Liver (tissue), 9 donors: Measurements from ENCODE around the gene MUC6. TPM values are rescaled to one million over a fixed set of nuclear protein-coding genes. Genes with fewer than 3 reads are reported as not detected.

ENCODE experiments used
- DNase-seq: peaks from one replicate; pipeline ENCODE4 v3.0.0-alpha.2; 2017; ENCODE audit warnings: low spot score
- H3K27ac ChIP-seq, 2 donors: one replicate each; pipeline ENCODE4 v1.7.0; 2013; ENCODE audit warnings: inconsistent platforms in 2 of 2, low read length in 2 of 2, control low read depth in 1 of 2, low read depth in 1 of 2, mild to moderate bottlenecking in 1 of 2
- H3K27me3 ChIP-seq, 4 donors: one replicate each; pipeline versions ENCODE4 v1.6.1 to v1.7.0; 2013; ENCODE audit warnings: low read length in 3 of 4, inconsistent platforms in 1 of 4, mild to moderate bottlenecking in 1 of 4, moderate library complexity in 1 of 4; ENCODE audit not compliant: control insufficient read depth in 4 of 4, insufficient read depth in 4 of 4
- H3K36me3 ChIP-seq, 4 donors: one replicate each; pipeline versions ENCODE4 v1.6.1 to v1.7.0; 2013; ENCODE audit warnings: low read length in 3 of 4, mild to moderate bottlenecking in 3 of 4, low read depth in 1 of 4, moderate library complexity in 1 of 4; ENCODE audit not compliant: control insufficient read depth in 4 of 4, insufficient read depth in 3 of 4
- H3K4me1 ChIP-seq, 4 donors: one replicate each; pipeline versions ENCODE4 v1.6.1 to v1.7.0; 2013; ENCODE audit warnings: low read length in 3 of 4, mild to moderate bottlenecking in 3 of 4, moderate library complexity in 1 of 4; ENCODE audit not compliant: control insufficient read depth in 4 of 4, insufficient read depth in 4 of 4
- H3K4me3 ChIP-seq, 3 donors: one replicate each; pipeline versions ENCODE4 v1.6.1 to v1.7.0; 2013; ENCODE audit warnings: low read length in 3 of 3, control low read depth in 1 of 3, low read depth in 1 of 3, mild to moderate bottlenecking in 1 of 3
- H3K9ac ChIP-seq, 2 donors: one replicate each; pipeline ENCODE4 v1.7.0; 2013; ENCODE audit warnings: low read length in 2 of 2, mild to moderate bottlenecking in 2 of 2, moderate library complexity in 2 of 2, control low read depth in 1 of 2, low read depth in 1 of 2
- H3K9me3 ChIP-seq, 4 donors: one replicate each; pipeline versions ENCODE4 v1.6.1 to v1.7.0; 2013; ENCODE audit warnings: low read length in 3 of 4; ENCODE audit not compliant: control insufficient read depth in 4 of 4
- CTCF ChIP-seq: fragments of 150-350 bp; IDR thresholded peaks from 2 replicates; pipeline ENCODE4 v1.5.1; 2017; ENCODE audit warnings: improper control_type of control experiment, low read depth, low read length; ENCODE audit not compliant: missing input control
- FOXA2 ChIP-seq: IDR thresholded peaks from 2 replicates; pipeline ENCODE4 v1.6.1; 2016; ENCODE audit warnings: antibody characterized with exemption
- GABPA ChIP-seq, 2 donors: IDR thresholded peaks in 1 of 2; conservative IDR thresholded peaks in 1 of 2; 2 replicates each; pipeline ENCODE4 v1.6.1; 2016; ENCODE audit warnings: antibody characterized with exemption in 2 of 2, mild to moderate bottlenecking in 1 of 2, moderate library complexity in 1 of 2
- HNF4A ChIP-seq, 2 donors: conservative IDR thresholded peaks; 2 replicates each; pipeline ENCODE4 v1.6.1; 2016; ENCODE audit warnings: antibody characterized with exemption in 2 of 2, mild to moderate bottlenecking in 2 of 2
- HNF4G ChIP-seq: IDR thresholded peaks from 2 replicates; pipeline ENCODE4 v1.6.1; 2016; ENCODE audit warnings: antibody characterized with exemption
- JUND ChIP-seq, 2 donors: IDR thresholded peaks; 2 replicates each; pipeline ENCODE4 v1.6.1; 2016; ENCODE audit warnings: antibody characterized with exemption in 2 of 2
- MAX ChIP-seq: IDR thresholded peaks from 2 replicates; pipeline ENCODE4 v1.6.1; 2016; ENCODE audit warnings: antibody characterized with exemption
- REST ChIP-seq: IDR thresholded peaks from 2 replicates; pipeline ENCODE4 v1.6.1; 2016; ENCODE audit warnings: antibody characterized with exemption, mild to moderate bottlenecking
- SP1 ChIP-seq: IDR thresholded peaks from 2 replicates; pipeline ENCODE4 v1.6.1; 2018; ENCODE audit warnings: antibody characterized with exemption, mild to moderate bottlenecking
- TAF1 ChIP-seq: conservative IDR thresholded peaks from 2 replicates; pipeline ENCODE4 v1.6.1; 2016; ENCODE audit warnings: antibody characterized with exemption, mild to moderate bottlenecking
- YY1 ChIP-seq: IDR thresholded peaks from 2 replicates; pipeline ENCODE4 v1.6.1; 2016; ENCODE audit warnings: antibody characterized with exemption, mild to moderate bottlenecking
- ZBTB33 ChIP-seq: IDR thresholded peaks from 2 replicates; pipeline ENCODE4 v1.6.1; 2016; ENCODE audit warnings: antibody characterized with exemption
- WGBS: extraction: QIAGEN DNeasy Blood & Tissue Kit; methylation state at CpG from one replicate; pipeline ENCODE4 v1.1.7; 2013; 5-methylcytosine and 5-hydroxymethylcytosine counted together
- polyA plus RNA-seq, 2 donors: library from polyadenylated mRNA; stranded (reverse) in 1 of 2; unstranded in 1 of 2; fragments of 200-250 nt in 1 of 2; fragments of >200 nt in 1 of 2; fragmentation: Nextera tagmentation in 1 of 2; extraction: Ambion mirVana in 1 of 2; gene quantifications; one replicate each; pipeline versions ENCODE4 v1.2.1 to v1.2.3, GENCODE V29; 2013 to 2015
- total RNA-seq, 2 donors: library from RNA; depleted of rRNA; stranded (reverse); fragments of >200 nt; gene quantifications; one replicate each; pipeline ENCODE4 v1.2.3, GENCODE V29; 2014
- donor health status: healthy.
- donor health status: healthy.
- donor health status: healthy.
- donor health status: healthy.
- donor health status: healthy.

The MUC6 gene
- total and polyA plus RNA-seq, 4 donors, result 0.05 to 0.54 (median 0.18) TPM

- no peaks in the 10 kb centered on the region for H3K9me3 ChIP-seq
- H3K9ac ChIP-seq, result no peak overlapping the region
- H3K27me3 ChIP-seq, result no peaks in the 10 kb centered on the region
- no peaks in the 10 kb centered on the region for H3K36me3 ChIP-seq
- no peak for TF ChIP-seq HNF4A (conservative IDR thresholded peaks at IDR 0.05)
- 78% methylated on average over 34 of the region's 34 CpGs for WGBS
- DNase-seq, result no peak
- H3K4me1 ChIP-seq, result no peaks in the 10 kb centered on the region
- no peak overlapping the region for H3K4me3 ChIP-seq
- no peak overlapping the region for H3K27ac ChIP-seq
Observed at GRCh38 chr11:1083621-1084551, 47.4 kb upstream of the MUC6 start.

- 76% methylated on average over 33 of the region's 33 CpGs for WGBS
- no peak for DNase-seq
- no peaks in the 10 kb centered on the region for H3K4me1 ChIP-seq
- no peak overlapping the region for H3K27ac ChIP-seq
- H3K9me3 ChIP-seq, result no peaks in the 10 kb centered on the region
- H3K9ac ChIP-seq, result no peak overlapping the region
- H3K36me3 ChIP-seq, result no peaks in the 10 kb centered on the region
- no peaks in the 10 kb centered on the region for H3K27me3 ChIP-seq
- TF ChIP-seq FOXA2, result no peak
- TF ChIP-seq YY1, result no peak
- no peak for TF ChIP-seq SP1
- no peak for TF ChIP-seq JUND (IDR thresholded peaks at IDR 0.05)
- H3K4me3 ChIP-seq, result no peak overlapping the region
Observed at GRCh38 chr11:1082728-1083620, 46.5 kb upstream of the MUC6 start.

GRCh38 chr11:1082346-1082727 lies 45.8 kb upstream of the MUC6 start:
- no peak overlapping the region for H3K9ac ChIP-seq
- no peaks in the 10 kb centered on the region for H3K9me3 ChIP-seq
- no peaks in the 10 kb centered on the region for H3K27me3 ChIP-seq
- no peaks in the 10 kb centered on the region for H3K36me3 ChIP-seq
- no peak overlapping the region for H3K27ac ChIP-seq
- H3K4me3 ChIP-seq, result no peak overlapping the region
- TF ChIP-seq MAX (no peak), TAF1 (no peak), GABPA (IDR thresholded peaks at IDR 0.05 in 1 of 2, conservative IDR thresholded peaks at IDR 0.05 in 1 of 2) (no peak)
- DNase-seq, result no peak
- H3K4me1 ChIP-seq, result no peaks in the 10 kb centered on the region
- WGBS, result 83% methylated on average over 14 of the region's 14 CpGs

GRCh38 chr11:1081601-1082311 lies 45.2 kb upstream of the MUC6 start:
- Histone ChIP-seq H3K36me3 (no peaks in the 10 kb centered on the region), H3K27me3 (no peaks in the 10 kb centered on the region), H3K9me3 (no peaks in the 10 kb centered on the region), H3K9ac (no peak overlapping the region), H3K27ac (no peak overlapping the region), H3K4me3 (no peak overlapping the region), H3K4me1 (no peaks in the 10 kb centered on the region)
- WGBS, result 78% methylated on average over 33 of the region's 33 CpGs
- DNase-seq, result no peak
- TF ChIP-seq TAF1, result no peak
- TF ChIP-seq HNF4G, result no peak
- TF ChIP-seq FOXA2, result no peak
- no peak for TF ChIP-seq ZBTB33
- TF ChIP-seq REST, result no peak
- TF ChIP-seq CTCF, result no peak
